Skeletal muscle satellite cell (primary cell): ENCODE data around the gene SSX7. TPM values are rescaled to one million over a fixed set of nuclear protein-coding genes. Genes with fewer than 3 reads are reported as not detected.
"Not testable (repeated sequence)": the region's sequence is repeated elsewhere in the genome, so short reads cannot be mapped to it uniquely, and the experiment has no call there.

ENCODE experiments used
- H3K27me3 ChIP-seq: 2 replicates; pipeline ENCODE4 v1.7.0; 2013; ENCODE audit warnings: low read length; ENCODE audit not compliant: control insufficient read depth, insufficient read depth
- H3K36me3 ChIP-seq: 2 replicates; pipeline ENCODE4 v1.7.0; 2013; ENCODE audit warnings: mild to moderate bottlenecking, control low read depth, low read length; ENCODE audit not compliant: insufficient read depth
- H3K4me1 ChIP-seq: 2 replicates; pipeline ENCODE4 v1.7.0; 2013; ENCODE audit warnings: low read length; ENCODE audit not compliant: control insufficient read depth, insufficient read depth
- H3K4me2 ChIP-seq: 2 replicates; pipeline ENCODE4 v1.7.0; 2013; ENCODE audit warnings: mild to moderate bottlenecking, low read length
- H3K4me3 ChIP-seq: 2 replicates; pipeline ENCODE4 v1.7.0; 2013; ENCODE audit warnings: low read length
- H3K9ac ChIP-seq: 2 replicates; pipeline ENCODE4 v1.7.0; 2013; ENCODE audit warnings: mild to moderate bottlenecking, low read depth, low read length, moderate library complexity
- H3K9me3 ChIP-seq: replicated peaks from 2 replicates; pipeline ENCODE4 v1.7.0; 2013; ENCODE audit warnings: mild to moderate bottlenecking, control low read depth, low read length
- total RNA-seq: library from RNA; depleted of rRNA; stranded (reverse); fragments of >200 nt; gene quantifications from 2 replicates; pipeline ENCODE4 v1.2.3, GENCODE V29; 2012; rRNA removed

SSX7 gene
- not detected in 2 replicates for total RNA-seq

GRCh38 chrX:52654800-52655199, at the start of gene SSX7:
Gene SSX7, minus strand, starts transcription at chrX:52654900. Its CDS starts 1,428 bp downstream, at chrX:52653472.
- not testable (repeated sequence) for H3K9ac ChIP-seq, H3K4me2 ChIP-seq, H3K4me3 ChIP-seq, H3K27me3 ChIP-seq, H3K36me3 ChIP-seq, H3K4me1 ChIP-seq, H3K9me3 ChIP-seq

- not testable (repeated sequence) for H3K4me2 ChIP-seq, H3K36me3 ChIP-seq, H3K9ac ChIP-seq, H3K27me3 ChIP-seq, H3K9me3 ChIP-seq, H3K4me3 ChIP-seq, H3K4me1 ChIP-seq
Observed at GRCh38 chrX:52692034-52692433, 37.3 kb upstream of the SSX7 start.

DNA sequence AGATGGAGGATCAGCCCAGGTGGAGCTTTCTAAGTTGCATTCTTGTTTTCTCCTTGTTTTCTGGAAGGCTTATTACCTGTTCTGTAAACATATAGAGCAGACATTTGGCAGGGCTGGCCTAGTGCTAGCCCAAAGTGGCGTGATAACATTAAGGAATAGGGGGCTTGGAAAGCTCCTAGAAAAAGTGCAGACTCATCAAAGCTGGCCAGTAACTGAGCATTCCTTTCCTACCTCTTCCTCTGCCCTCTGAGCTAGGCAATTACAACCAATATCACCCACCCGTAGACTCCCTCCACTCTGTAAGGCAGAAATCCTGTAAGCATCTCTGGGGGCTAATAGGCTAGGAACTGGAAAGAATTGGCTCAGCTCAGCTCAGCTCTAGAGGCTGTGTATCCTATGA, 7.5 kb upstream of the SSX7 start:
- H3K4me3 ChIP-seq, H3K9me3 ChIP-seq, H3K4me1 ChIP-seq, H3K36me3 ChIP-seq, H3K9ac ChIP-seq, H3K27me3 ChIP-seq, H3K4me2 ChIP-seq: not testable (repeated sequence)

GRCh38 chrX:52655475-52655874, 775 bp upstream of the SSX7 start:
- H3K4me2 ChIP-seq, H3K36me3 ChIP-seq, H3K4me3 ChIP-seq, H3K27me3 ChIP-seq, H3K9ac ChIP-seq, H3K4me1 ChIP-seq, H3K9me3 ChIP-seq: not testable (repeated sequence)

- not testable (repeated sequence) for H3K27me3 ChIP-seq, H3K36me3 ChIP-seq, H3K9ac ChIP-seq, H3K4me2 ChIP-seq, H3K4me1 ChIP-seq, H3K4me3 ChIP-seq, H3K9me3 ChIP-seq
Observed at GRCh38 chrX:52650676-52651075, 4.0 kb downstream of the SSX7 start.

GRCh38 chrX:52648956-52649355, 5.7 kb downstream of the SSX7 start:
- H3K36me3 ChIP-seq, H3K27me3 ChIP-seq, H3K4me1 ChIP-seq, H3K9me3 ChIP-seq, H3K4me3 ChIP-seq, H3K9ac ChIP-seq, H3K4me2 ChIP-seq: not testable (repeated sequence)

DNA sequence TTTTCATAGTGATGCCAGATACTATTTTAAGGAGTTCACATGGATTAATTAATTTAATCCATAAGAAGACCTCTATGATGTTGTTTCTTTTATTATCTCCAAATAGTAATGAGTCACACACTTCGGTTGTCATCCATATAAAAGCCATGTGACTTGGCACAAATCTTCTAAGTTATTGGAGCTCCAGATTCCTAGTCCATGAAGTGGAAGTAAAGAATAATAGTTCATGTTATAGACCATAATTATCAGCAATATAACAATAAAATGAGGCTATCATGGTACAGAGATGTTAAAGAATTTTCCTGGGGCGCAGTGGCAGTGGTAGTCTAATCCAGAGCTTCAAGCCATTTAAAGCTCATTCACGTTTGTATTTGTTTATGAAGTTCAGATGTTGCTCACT, 26.2 kb downstream of the SSX7 start:
- H3K9ac ChIP-seq, H3K4me2 ChIP-seq, H3K27me3 ChIP-seq, H3K4me1 ChIP-seq, H3K9me3 ChIP-seq, H3K36me3 ChIP-seq, H3K4me3 ChIP-seq: not testable (repeated sequence)

- not testable (repeated sequence) for H3K9me3 ChIP-seq, H3K4me1 ChIP-seq, H3K9ac ChIP-seq, H3K36me3 ChIP-seq, H3K4me3 ChIP-seq, H3K27me3 ChIP-seq, H3K4me2 ChIP-seq
Observed at GRCh38 chrX:52620661-52621060, 34.0 kb downstream of the SSX7 start.

DNA sequence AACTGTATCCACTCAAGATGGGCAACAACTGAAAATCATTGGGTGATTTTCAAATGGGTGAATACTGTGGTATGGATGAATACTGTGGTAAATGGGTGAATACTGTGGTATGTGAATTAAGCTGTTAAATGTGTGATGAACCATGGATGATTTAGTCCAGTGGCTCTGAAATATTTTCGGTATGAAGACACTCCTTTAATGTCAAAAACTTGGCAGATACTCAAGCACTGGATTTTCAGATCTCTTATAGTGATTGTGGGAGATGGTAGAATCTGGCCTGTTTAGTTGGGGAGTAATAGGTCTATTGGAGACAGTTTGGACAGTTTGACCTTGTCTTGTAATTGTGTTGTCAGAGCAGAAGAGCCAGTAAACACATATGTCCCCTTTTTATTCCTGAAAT, 45.7 kb downstream of the SSX7 start:
- Histone ChIP-seq H3K36me3 (no peaks in the 10 kb centered on the region), H3K4me2 (no peak overlapping the region), H3K27me3 (no peaks in the 10 kb centered on the region), H3K4me1 (no peaks in the 10 kb centered on the region), H3K4me3 (no peak overlapping the region), H3K9ac (no peak overlapping the region), H3K9me3 (no peaks in the 10 kb centered on the region)

GRCh38 chrX:52603151-52603550, 51.5 kb downstream of the SSX7 start:
- H3K9ac ChIP-seq, H3K9me3 ChIP-seq, H3K4me3 ChIP-seq, H3K4me1 ChIP-seq, H3K4me2 ChIP-seq, H3K27me3 ChIP-seq, H3K36me3 ChIP-seq: not testable (repeated sequence)

GRCh38 chrX:52598886-52599285, 55.8 kb downstream of the SSX7 start:
- no peaks in the 10 kb centered on the region for H3K9me3 ChIP-seq
- no peak overlapping the region for H3K4me3 ChIP-seq
- H3K9ac ChIP-seq = no peak overlapping the region
- H3K4me2 ChIP-seq = no peak overlapping the region
- H3K27me3 ChIP-seq = peaks cover 5% of the 10 kb centered on the region
- H3K36me3 ChIP-seq = no peaks in the 10 kb centered on the region
- no peaks in the 10 kb centered on the region for H3K4me1 ChIP-seq

DNA sequence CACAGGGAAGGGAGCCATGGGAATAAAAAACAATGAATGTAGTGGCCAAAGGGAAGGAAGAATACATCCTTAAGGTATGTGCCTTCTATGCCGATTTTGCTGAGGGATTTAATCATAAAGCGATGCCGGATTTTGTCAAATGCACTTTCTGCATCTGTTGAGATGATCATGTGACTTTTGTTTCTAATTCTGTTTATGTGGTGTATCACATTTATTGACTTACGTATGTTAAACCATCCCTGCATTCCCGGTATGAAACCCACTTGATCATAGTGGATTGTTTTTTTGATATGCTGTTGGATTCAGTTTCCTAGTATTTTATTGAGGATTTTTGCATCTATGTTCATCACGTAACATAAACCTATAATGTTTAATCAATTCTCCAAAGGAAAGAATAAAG, 60.0 kb downstream of the SSX7 start:
- Histone ChIP-seq H3K9me3 (no peaks in the 10 kb centered on the region), H3K27me3 (peaks cover 18% of the 10 kb centered on the region), H3K4me3 (no peak overlapping the region), H3K4me2 (no peak overlapping the region), H3K36me3 (no peaks in the 10 kb centered on the region), H3K4me1 (no peaks in the 10 kb centered on the region), H3K9ac (no peak overlapping the region)
